ENCODE measurements around the gene GABRG2.

- TF ChIP-seq CTCF (conservative IDR thresholded peaks at IDR 0.05; ENCODE audit: low read depth in 2 of 2): no peak
- TF ChIP-seq POLR2AphosphoS5 (IDR thresholded peaks at IDR 0.05; ENCODE audit: low read depth): no peak
- TF ChIP-seq, protein P1, sequence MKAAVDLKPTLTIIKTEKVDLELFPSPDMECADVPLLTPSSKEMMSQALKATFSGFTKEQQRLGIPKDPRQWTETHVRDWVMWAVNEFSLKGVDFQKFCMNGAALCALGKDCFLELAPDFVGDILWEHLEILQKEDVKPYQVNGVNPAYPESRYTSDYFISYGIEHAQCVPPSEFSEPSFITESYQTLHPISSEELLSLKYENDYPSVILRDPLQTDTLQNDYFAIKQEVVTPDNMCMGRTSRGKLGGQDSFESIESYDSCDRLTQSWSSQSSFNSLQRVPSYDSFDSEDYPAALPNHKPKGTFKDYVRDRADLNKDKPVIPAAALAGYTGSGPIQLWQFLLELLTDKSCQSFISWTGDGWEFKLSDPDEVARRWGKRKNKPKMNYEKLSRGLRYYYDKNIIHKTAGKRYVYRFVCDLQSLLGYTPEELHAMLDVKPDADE (IDR thresholded peaks at IDR 0.05): no peak
- TF ChIP-seq EZH2 (IDR thresholded peaks at IDR 0.05; ENCODE audit: low read depth, unreplicated experiment): no peak
- TF ChIP-seq REST (IDR thresholded peaks at IDR 0.05; ENCODE audit: unreplicated experiment): no peak
- no peak for TF ChIP-seq CREB1 (CRISPR knock-in tag; IDR thresholded peaks at IDR 0.05; ENCODE audit: low read depth)
- TF ChIP-seq EZH2phosphoT487 (IDR thresholded peaks at IDR 0.05; ENCODE audit: unreplicated experiment): no peak
- TF ChIP-seq JUNB (IDR thresholded peaks at IDR 0.05; ENCODE audit: unreplicated experiment): no peak
- TF ChIP-seq ZNF114 (CRISPR knock-in tag; IDR thresholded peaks at IDR 0.05): no peak
Measured at GRCh38 chr5:162052676-162053075, 14.9 kb upstream of the GABRG2 start.

Measured in GM23338 (cell line).